A673 (cell line): Measurements from ENCODE around the gene APCDD1L.

Source experiments
- CTCF ChIP-seq: fragments of 300-800, 200-600 bp; sonication (generic); conservative IDR thresholded peaks from 2 replicates; pipeline ENCODE4 v1.5.1; 2017; ENCODE audit warnings: low read depth, mild to moderate bottlenecking, antibody characterized with exemption, low read length, moderate library complexity, mixed read lengths
- EZH2 ChIP-seq: fragments of 200-600 bp; sonication (generic); IDR thresholded peaks from 2 replicates; pipeline ENCODE4 v1.6.1; 2017; ENCODE audit warnings: borderline replicate concordance, low read depth, mild to moderate bottlenecking, mixed read lengths, antibody characterized with exemption, low read length; ENCODE audit not compliant: poor library complexity, severe bottlenecking

DNA sequence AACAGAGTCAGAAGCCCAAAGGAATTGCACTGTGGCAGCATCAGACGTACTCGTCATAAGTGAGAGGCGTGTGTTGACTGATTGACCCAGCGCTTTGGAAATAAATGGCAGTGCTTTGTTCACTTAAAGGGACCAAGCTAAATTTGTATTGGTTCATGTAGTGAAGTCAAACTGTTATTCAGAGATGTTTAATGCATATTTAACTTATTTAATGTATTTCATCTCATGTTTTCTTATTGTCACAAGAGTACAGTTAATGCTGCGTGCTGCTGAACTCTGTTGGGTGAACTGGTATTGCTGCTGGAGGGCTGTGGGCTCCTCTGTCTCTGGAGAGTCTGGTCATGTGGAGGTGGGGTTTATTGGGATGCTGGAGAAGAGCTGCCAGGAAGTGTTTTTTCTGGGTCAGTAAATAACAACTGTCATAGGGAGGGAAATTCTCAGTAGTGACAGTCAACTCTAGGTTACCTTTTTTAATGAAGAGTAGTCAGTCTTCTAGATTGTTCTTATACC lies 70.4 kb downstream of the APCDD1L start:
- TF ChIP-seq CTCF, result no peak
- no peak for TF ChIP-seq EZH2
